Pancreas (tissue), 10 donors: Measurements from ENCODE around the gene ADH7. TPM values are rescaled to one million over a fixed set of nuclear protein-coding genes. Genes with fewer than 3 reads are reported as not detected.

ENCODE experiments used
- ATAC-seq, 4 donors: fragments of 200-7000 bp; cut with Tn5 transposase; one replicate each; pipeline versions ENCODE4 v1.8.0 to v1.9.1; 2020; ENCODE audit warnings: mild to moderate bottlenecking in 4 of 4, moderate library complexity in 4 of 4
- DNase-seq, 6 donors: peaks; one replicate each; pipeline ENCODE4 v3.0.0-alpha.2; 2020
- FAIRE-seq: peaks from 2 replicates; lab custom pipeline; 2012; peaks lifted over from hg19 to GRCh38; lab: Jason Lieb, UNC
- H3K27ac ChIP-seq, 4 donors: fragments of 200-600 bp; sonication (generic); 1 replicate in 3 of 4; 2 replicates in 1 of 4; pipeline versions ENCODE4 v1.5.0 to v1.8.0; 2020
- H3K27me3 ChIP-seq, 4 donors: fragments of 200-600 bp; one replicate each; pipeline ENCODE4 v1.8.0; 2021
- H3K36me3 ChIP-seq, 3 donors: fragments of 200-600 bp; sonication (generic) in 1 of 3; one replicate each; pipeline versions ENCODE4 v1.5.0 to v1.8.0; 2020 to 2021
- H3K4me1 ChIP-seq, 3 donors: fragments of 200-600 bp; one replicate each; pipeline ENCODE4 v1.8.0; 2021
- H3K4me3 ChIP-seq, 4 donors: fragments of 200-600 bp; sonication (generic) in 2 of 4; one replicate each; pipeline versions ENCODE4 v1.5.0 to v1.8.0; 2020 to 2021
- H3K9me3 ChIP-seq, 4 donors: fragments of 200-600 bp; one replicate each; pipeline ENCODE4 v1.8.0; 2021
- CTCF ChIP-seq, 4 donors: fragments of 200-600 bp; sonication (generic) in 3 of 4; IDR thresholded peaks; one replicate each; pipeline versions ENCODE4 v1.5.0 to v1.8.0; 2021; ENCODE audit warnings: antibody characterized with exemption in 4 of 4
- WGBS, 2 donors: extraction: QIAGEN DNeasy Blood & Tissue Kit; methylation state at CpG; one replicate each; pipeline ENCODE4 v1.1.7; 2013; 5-methylcytosine and 5-hydroxymethylcytosine counted together
- intact Hi-C, 3 donors: fragments of 100-400 bp; cut with DNase I; formaldehyde crosslinking; loops; one replicate each; pipeline versions ENCODE4 v1.11.1 to v1.14.2; 2022
- polyA plus RNA-seq, 2 donors: library from polyadenylated mRNA; stranded (reverse); fragments of 200-250 nt; gene quantifications; one replicate each; pipeline ENCODE4 v1.2.3, GENCODE V29; 2013
- total RNA-seq, 6 donors: library from RNA; stranded (reverse); fragmentation: NEBNext Ultra II Directional in 4 of 6; extraction: Animal tissue kit (Norgen Biotek cat#: 25700) in 4 of 6; gene quantifications; one replicate each; pipeline versions ENCODE4 v1.2.1 to v1.2.4, GENCODE V29; 2021 to 2023
- donor health status: healthy with polysubstance abuse.
- donor health status: DM: no; HTN: no; CAD: no; lungs with moderate emphysema.
- donor health status: DM: no; HTN: no; CAD: no.
- donor health status: control.
- donor health status: control.
- donor health status: Bipolar disorder and iron deficiency.
- donor health status: DM: yes; HTN: yes; CAD: no.
- donor health status: DM: no; HTN: no; CAD: no.
- donor health status: DM: no; HTN: no; CAD: no.
- donor health status: DM: yes; HTN: yes; CAD: no.

The ADH7 gene
- total and polyA plus RNA-seq, 8 donors = 0.07 TPM; not detected in 7

DNA sequence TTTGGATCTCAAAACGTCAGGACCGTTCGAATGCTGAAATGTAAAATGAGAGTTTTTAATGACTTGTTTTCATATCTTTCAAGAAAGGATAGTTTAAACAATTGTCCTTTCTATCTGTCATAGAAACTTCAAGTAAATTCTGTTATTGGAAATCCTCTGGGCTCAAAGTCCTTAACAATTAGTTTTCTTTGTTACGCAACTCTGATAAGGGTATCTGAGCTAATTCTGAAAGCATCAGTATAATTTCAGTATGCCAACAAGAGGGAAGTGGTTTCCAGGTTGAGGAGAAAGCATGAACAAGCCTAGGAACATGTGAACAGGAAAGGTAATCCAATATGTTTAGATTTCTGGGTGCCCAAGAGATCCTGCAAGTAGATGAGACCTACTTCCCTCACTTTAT lies 22.0 kb downstream of the ADH7 start:
- TF ChIP-seq CTCF (IDR thresholded peaks at IDR 0.05) = no peak
- H3K27ac ChIP-seq = peak overlapping the region in 2 of 4 donors; percentile 37 to 64
- H3K4me3 ChIP-seq = no peak overlapping the region
- H3K9me3 ChIP-seq = no peaks in the 10 kb centered on the region
- H3K36me3 ChIP-seq = no peaks in the 10 kb centered on the region
- FAIRE-seq = peak; percentile 29
- DNase-seq = no peak
- H3K4me1 ChIP-seq = peaks cover 16 to 23% (median 16%) of the 10 kb centered on the region in 3 donors
- H3K27me3 ChIP-seq = no peaks in the 10 kb centered on the region
- intact Hi-C loops = no loop called here
- ATAC-seq = peak; percentile 65 to 78 (median 71)
- WGBS, 2 donors = 14 to 17% methylated on average over 4 of the region's 4 CpGs

DNA sequence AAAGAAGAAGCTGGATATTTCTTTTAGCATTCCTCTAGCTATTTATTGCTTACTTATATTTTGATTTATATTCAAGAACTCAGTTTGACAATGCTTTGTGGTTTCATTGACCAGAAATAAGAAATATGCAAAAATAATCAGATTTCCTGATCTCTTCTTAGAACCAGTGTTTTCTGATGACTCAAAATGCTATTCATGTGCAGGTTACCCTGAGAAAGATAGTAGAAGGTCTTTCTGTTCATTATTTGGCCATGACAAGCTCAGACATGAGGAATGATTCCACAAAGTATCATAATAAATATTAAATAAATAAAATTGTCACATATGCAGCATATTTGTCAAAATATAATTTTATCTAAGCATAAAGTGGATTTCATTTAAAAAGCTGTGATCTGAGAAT lies 24.1 kb downstream of the ADH7 start:
- TF ChIP-seq CTCF (IDR thresholded peaks at IDR 0.05) = no peak
- H3K4me1 ChIP-seq = peaks cover 22 to 30% (median 25%) of the 10 kb centered on the region in 3 donors
- no peaks in the 10 kb centered on the region for H3K9me3 ChIP-seq
- ATAC-seq (no peak), FAIRE-seq (no peak), DNase-seq (no peak)
- intact Hi-C loops = no loop called here
- no peak overlapping the region for H3K27ac ChIP-seq
- H3K36me3 ChIP-seq = no peaks in the 10 kb centered on the region
- no peaks in the 10 kb centered on the region for H3K27me3 ChIP-seq
- H3K4me3 ChIP-seq = no peak overlapping the region

GRCh38 chr4:99410075-99410474 lies 25.1 kb downstream of the ADH7 start:
- no peaks in the 10 kb centered on the region for H3K9me3 ChIP-seq
- H3K27me3 ChIP-seq = no peaks in the 10 kb centered on the region
- 93 to 94% methylated on average over 5 of the region's 5 CpGs for WGBS, 2 donors
- intact Hi-C loops = no loop called here
- peaks cover 26 to 34% (median 28%) of the 10 kb centered on the region in 3 donors for H3K4me1 ChIP-seq
- DNase-seq (peak in 2 of 6 donors; percentile 14 to 55), FAIRE-seq (no peak), ATAC-seq (no peak)
- H3K4me3 ChIP-seq = no peak overlapping the region
- no peak overlapping the region for H3K27ac ChIP-seq
- no peaks in the 10 kb centered on the region for H3K36me3 ChIP-seq
- TF ChIP-seq CTCF (IDR thresholded peaks at IDR 0.05) = no peak

DNA sequence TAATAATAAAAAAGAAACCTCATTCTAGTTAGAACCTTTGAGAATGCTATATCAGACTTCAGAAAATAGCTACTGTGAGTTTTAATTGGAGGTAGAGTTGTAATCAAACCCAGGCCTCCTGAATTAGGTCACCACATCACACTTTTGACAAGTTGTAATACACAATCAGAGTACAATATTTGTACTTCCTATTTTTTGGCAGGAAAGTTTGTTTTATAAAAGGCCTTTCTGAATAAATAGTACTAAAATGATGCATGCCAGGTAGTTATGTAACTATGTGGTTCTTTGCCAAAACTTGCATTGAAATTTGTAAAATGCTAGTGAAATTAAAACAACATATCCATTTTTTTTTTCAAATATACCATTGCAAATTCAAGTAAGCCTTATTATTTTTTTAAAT lies 26.8 kb downstream of the ADH7 start:
- Histone ChIP-seq H3K4me3 (no peak overlapping the region), H3K4me1 (peaks cover 30 to 37% (median 32%) of the 10 kb centered on the region in 3 donors), H3K9me3 (no peaks in the 10 kb centered on the region), H3K27ac (peak overlapping the region in 2 of 4 donors; percentile 17 to 33), H3K27me3 (no peaks in the 10 kb centered on the region), H3K36me3 (no peaks in the 10 kb centered on the region)
- ATAC-seq (peak; percentile 68 to 87 (median 84)), DNase-seq (peak in 1 of 6 donors; percentile 17), FAIRE-seq (peak; percentile 87)
- no peak for TF ChIP-seq CTCF (IDR thresholded peaks at IDR 0.05)
- intact Hi-C loops = no loop called here

- 31 to 39% methylated on average over 6 of the region's 6 CpGs for WGBS, 2 donors
- H3K9me3 ChIP-seq = no peaks in the 10 kb centered on the region
- H3K4me1 ChIP-seq = peaks cover 37 to 39% (median 37%) of the 10 kb centered on the region in 3 donors
- no peaks in the 10 kb centered on the region for H3K36me3 ChIP-seq
- H3K27ac ChIP-seq = peak overlapping the region in 1 of 4 donors; percentile 24
- peak in 5 of 6 donors; percentile 49 to 84 (median 67) for DNase-seq
- no peak overlapping the region for H3K4me3 ChIP-seq
- no peaks in the 10 kb centered on the region for H3K27me3 ChIP-seq
- FAIRE-seq = peak; percentile 60
- peak; percentile 66 to 88 (median 82) for ATAC-seq
- peak; percentile 65 to 88 (median 86) for TF ChIP-seq CTCF (IDR thresholded peaks at IDR 0.05)
- intact Hi-C loops = no loop called here
These were observed 29.6 kb downstream of the ADH7 start for GRCh38 chr4:99405433-99406115.
